Endothelial cell of umbilical vein (primary cell): Measurements from ENCODE around the gene FBXO10. TPM values are rescaled to one million over a fixed set of nuclear protein-coding genes. Genes with fewer than 3 reads are reported as not detected.

Experiments used
- BruUV-seq: library from RNA; stranded (reverse); fragments of 400-500 nt; replicated peaks from 2 replicates; lab custom pipeline; 2021; lab: Mats Ljungman, UMichigan
- CTCF ChIA-PET: fragments of 300-600, 350-600 bp; sonication (Branson Sonifier 250); formaldehyde crosslinking; loops from one replicate; lab custom pipeline; 2021; ENCODE audit warnings: antibody characterized with exemption, inconsistent platforms; lab: Charles Lee
- POLR2A ChIA-PET: fragments of 300-600, 350-600 bp; sonication (Branson Sonifier 250); formaldehyde crosslinking; loops from one replicate; lab custom pipeline; 2021; ENCODE audit warnings: antibody characterized with exemption, inconsistent platforms; lab: Charles Lee
- DNase-seq: peaks from one replicate; pipeline ENCODE4 v3.0.0-alpha.2; 2011; ENCODE audit warnings: low read depth, low spot score
- FAIRE-seq: peaks from 2 replicates; lab custom pipeline; 2011; peaks lifted over from hg19 to GRCh38; lab: Jason Lieb, UNC
- H2AFZ ChIP-seq: 2 replicates; pipeline ENCODE4 v1.6.0; 2012; ENCODE audit warnings: low read depth, low read length, control low read depth, inconsistent platforms
- H3K27ac ChIP-seq: 2 replicates; pipeline ENCODE4 v1.5.1; 2011; ENCODE audit warnings: low read depth, mild to moderate bottlenecking, control low read depth, low read length, moderate library complexity; ENCODE audit not compliant: insufficient read depth
- H3K27me3 ChIP-seq, 2 experiments: 2 replicates each; pipeline versions ENCODE4 v1.6.0 to v1.6.1; 2011; ENCODE audit warnings: low read length in 2 of 2, mixed read lengths in 1 of 2; ENCODE audit not compliant: control insufficient read depth in 2 of 2, insufficient read depth in 2 of 2
- H3K36me3 ChIP-seq, 2 experiments: 2 replicates in 1 of 2; 3 replicates in 1 of 2; pipeline ENCODE4 v1.5.1; 2011; ENCODE audit warnings: low read length in 2 of 2, mild to moderate bottlenecking in 1 of 2, moderate library complexity in 1 of 2; ENCODE audit not compliant: control insufficient read depth in 2 of 2, insufficient read depth in 2 of 2; ENCODE audit errors: extremely low read depth in 1 of 2
- H3K4me1 ChIP-seq: 3 replicates; pipeline ENCODE4 v1.5.1; 2011; ENCODE audit warnings: mild to moderate bottlenecking, low read length; ENCODE audit not compliant: control insufficient read depth, insufficient read depth; ENCODE audit errors: extremely low read depth
- H3K4me2 ChIP-seq: 2 replicates; pipeline ENCODE4 v1.6.1; 2011; ENCODE audit warnings: low read length, control low read depth, mixed read lengths; ENCODE audit not compliant: insufficient read depth
- H3K4me3 ChIP-seq, 3 experiments: fragments of 200-600 bp in 1 of 3; sonication (generic), shearing (Covaris generic) in 1 of 3; replicated peaks in 1 of 3; 2 replicates each; pipeline ENCODE4 v1.5.1; 2011 to 2016; ENCODE audit warnings: control low read depth in 3 of 3, low read length in 3 of 3, mild to moderate bottlenecking in 2 of 3, inconsistent platforms in 1 of 3, low read depth in 1 of 3, moderate library complexity in 1 of 3; ENCODE audit not compliant: insufficient read depth in 1 of 3
- H3K79me2 ChIP-seq: 2 replicates; pipeline ENCODE4 v1.6.0; 2012; ENCODE audit warnings: low read length, inconsistent platforms; ENCODE audit not compliant: control insufficient read depth, insufficient read depth
- H3K9ac ChIP-seq: replicated peaks from 2 replicates; pipeline ENCODE3; 2011; ENCODE audit warnings: low read length, control low read depth; ENCODE audit not compliant: insufficient read depth; ENCODE audit errors: extremely low read depth
- H3K9me1 ChIP-seq: replicated peaks from 3 replicates; pipeline ENCODE4 v1.6.0; 2011; ENCODE audit warnings: mild to moderate bottlenecking, low read length; ENCODE audit not compliant: control insufficient read depth, insufficient read depth; ENCODE audit errors: extremely low read depth
- H3K9me3 ChIP-seq: replicated peaks from 2 replicates; pipeline ENCODE4 v1.5.1; 2012; ENCODE audit warnings: low read length, inconsistent platforms; ENCODE audit not compliant: control insufficient read depth, insufficient read depth
- H4K20me1 ChIP-seq: replicated peaks from 2 replicates; pipeline ENCODE3; 2011; ENCODE audit warnings: mild to moderate bottlenecking, low read length; ENCODE audit not compliant: control insufficient read depth, insufficient read depth; ENCODE audit errors: extremely low read depth
- CTCF ChIP-seq, 2 donors: IDR thresholded peaks; 1 replicate in 1 of 2; 2 replicates in 1 of 2; pipeline ENCODE4 v1.5.1; 2011; ENCODE audit warnings: low read length in 2 of 2, mild to moderate bottlenecking in 2 of 2, moderate library complexity in 2 of 2, control low read depth in 1 of 2, inconsistent platforms in 1 of 2, low read depth in 1 of 2; ENCODE audit not compliant: insufficient read depth in 1 of 2; ENCODE audit errors: extremely low read depth in 1 of 2
- EZH2 ChIP-seq: IDR thresholded peaks from 2 replicates; pipeline ENCODE4 v1.6.1; 2012; ENCODE audit warnings: borderline replicate concordance, low read depth, mild to moderate bottlenecking, moderate library complexity, low read length, inconsistent platforms; ENCODE audit not compliant: severe bottlenecking
- FOS ChIP-seq: IDR thresholded peaks from 2 replicates; pipeline ENCODE4 v1.6.1; 2011; ENCODE audit warnings: mild to moderate bottlenecking, low read length, moderate library complexity, borderline replicate concordance; ENCODE audit not compliant: insufficient read depth
- GATA2 ChIP-seq: IDR thresholded peaks from 2 replicates; pipeline ENCODE4 v1.7.0; 2011; ENCODE audit warnings: low read depth, mild to moderate bottlenecking, moderate library complexity, mixed read lengths, low read length; ENCODE audit not compliant: insufficient read length, insufficient read depth
- JUN ChIP-seq: IDR thresholded peaks from 2 replicates; pipeline ENCODE4 v1.6.1; 2011; ENCODE audit warnings: borderline replicate concordance, low read depth; ENCODE audit not compliant: insufficient read length, insufficient read depth
- MAX ChIP-seq: IDR thresholded peaks from 2 replicates; pipeline ENCODE4 v1.6.1; 2011; ENCODE audit not compliant: insufficient read depth, insufficient read length
- MYC ChIP-seq: IDR thresholded peaks from one replicate; pipeline ENCODE4 v1.6.1; 2011; ENCODE audit warnings: mild to moderate bottlenecking, low read depth, low read length
- POLR2A ChIP-seq: IDR thresholded peaks from 2 replicates; pipeline ENCODE4 v1.6.1; 2012; ENCODE audit warnings: low read depth, mild to moderate bottlenecking, control low read depth, low read length
- dilution Hi-C: fragments of 300-500 bp; cut with MboI; formaldehyde crosslinking; loops from one replicate; pipeline ENCODE4 v1.15.0; 2019; ENCODE audit warnings: low sequenced_read_pairs; ENCODE audit not compliant: extremely low pct_ligation_motif_present
- intact Hi-C: fragments of 100-400 bp; cut with micrococcal nuclease; formaldehyde crosslinking; loops from one replicate; pipeline ENCODE4 v1.10.0; 2022
- polyA plus RNA-seq, 4 experiments: library from polyadenylated mRNA; depleted of rRNA in 3 of 4; stranded (reverse) in 3 of 4; unstranded in 1 of 4; fragments of >200 nt; gene quantifications; 2 replicates each; pipeline versions ENCODE4 v1.2.1 to v1.2.3, GENCODE V29; 2011 to 2012; ENCODE audit warnings: missing spikeins in 1 of 4
- total RNA-seq: library from RNA; stranded (reverse); gene quantifications from 2 replicates; pipeline ENCODE4 v1.2.3, GENCODE V29; 2021

The FBXO10 gene
- total and polyA plus RNA-seq, 2 donors (not counting 3 experiments of a cell fraction or from before 2014, with no cell fraction given), result 11.8 to 14.4 TPM

GRCh38 chr9:37624073-37624472 lies 47.9 kb upstream of the FBXO10 start:
- FAIRE-seq (no peak), DNase-seq (no peak)
- dilution Hi-C loops, result no loop called here
- H2AFZ ChIP-seq, result no peak overlapping the region
- no peak overlapping the region for H3K9ac ChIP-seq
- no peaks in the 10 kb centered on the region for H3K9me3 ChIP-seq
- H3K4me3 ChIP-seq, result no peak overlapping the region
- H3K36me3 ChIP-seq, result no peaks in the 10 kb centered on the region
- TF ChIP-seq EZH2 (no peak), MYC (no peak), CTCF (IDR thresholded peaks at IDR 0.05; ENCODE audit: extremely low read depth in 1 of 2, insufficient read depth in 1 of 2, low read depth in 1 of 2, low read length in 2 of 2) (no peak), MAX (no peak), GATA2 (no peak), JUN (no peak), FOS (no peak), POLR2A (no peak)
- no peaks in the 10 kb centered on the region for H3K4me1 ChIP-seq
- ChIA-PET POLR2A (no interaction called here), CTCF (interaction anchor here (1.5 kb wide), 1 partner anchor 13 kb away, joined by 4 read pairs; no protein-coding TSS in a partner anchor)
- no peak overlapping the region for H3K27ac ChIP-seq
- peaks cover 7 to 8% of the 10 kb centered on the region in 2 experiments for H3K27me3 ChIP-seq
- intact Hi-C loops, result no loop called here
- H3K9me1 ChIP-seq, result no peaks in the 10 kb centered on the region
- H4K20me1 ChIP-seq, result no peaks in the 10 kb centered on the region
- no peak overlapping the region for H3K4me2 ChIP-seq
- BruUV-seq, result no TSS peak
- no peaks in the 10 kb centered on the region for H3K79me2 ChIP-seq
